LNCaP clone FGC (cell line): ENCODE results near the gene SORBS1.

Experiments
- DNase-seq: peaks from one replicate; pipeline ENCODE4 v3.0.0-alpha.2; 2011; ENCODE audit warnings: low read depth
- H3K4me3 ChIP-seq: 2 replicates; pipeline ENCODE4 v1.5.1; 2011; ENCODE audit warnings: mild to moderate bottlenecking, low read depth, low read length, control low read depth
- CTCF ChIP-seq: IDR thresholded peaks from 2 replicates; pipeline ENCODE4 v1.5.1; 2012; ENCODE audit warnings: mild to moderate bottlenecking; ENCODE audit not compliant: control insufficient read depth, insufficient read depth; ENCODE audit errors: extremely low read depth

The SORBS1 gene

DNA sequence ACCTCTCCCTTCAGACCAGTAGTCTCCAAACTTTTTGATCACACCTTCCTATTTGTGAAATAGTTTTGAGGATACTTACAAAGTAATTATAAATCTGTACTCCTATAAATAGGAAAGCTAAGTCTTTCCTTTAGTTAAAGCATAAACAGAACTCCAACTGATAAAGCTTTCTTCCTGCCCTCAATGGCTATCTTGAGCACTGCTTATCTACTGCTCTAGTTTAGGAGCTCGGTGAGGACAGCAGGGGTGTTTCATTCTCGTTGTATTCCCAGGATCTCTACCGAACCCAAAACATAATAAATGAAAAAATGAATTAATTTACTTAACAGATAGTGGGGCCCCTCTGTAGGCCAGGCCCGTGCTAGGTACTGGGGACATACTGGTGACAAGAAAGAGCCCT lies 17.7 kb downstream of the SORBS1 start:
- H3K4me3 ChIP-seq = no peak overlapping the region
- DNase-seq = no peak
- TF ChIP-seq CTCF = no peak

DNA sequence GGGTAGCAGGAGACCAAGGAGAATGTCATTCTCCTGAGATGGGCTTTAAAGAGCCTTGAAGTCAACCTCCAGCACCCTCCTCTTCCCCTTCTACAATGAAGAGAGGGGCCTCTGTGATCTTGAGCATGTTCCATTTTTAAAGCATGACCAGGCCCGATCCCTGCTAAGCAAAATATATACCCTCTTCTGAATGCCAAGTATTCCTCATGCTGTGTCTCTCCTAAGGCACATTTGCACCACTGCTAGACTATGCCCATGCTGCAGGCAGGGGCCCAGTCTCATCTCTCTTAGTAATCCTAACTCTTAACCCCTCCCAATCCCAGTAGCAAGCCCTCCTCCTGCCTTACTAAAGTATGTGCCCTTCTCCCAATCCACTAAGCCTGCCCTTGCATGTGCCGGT lies 18.4 kb downstream of the SORBS1 start:
- no peak for TF ChIP-seq CTCF
- H3K4me3 ChIP-seq = no peak overlapping the region
- no peak for DNase-seq

DNA sequence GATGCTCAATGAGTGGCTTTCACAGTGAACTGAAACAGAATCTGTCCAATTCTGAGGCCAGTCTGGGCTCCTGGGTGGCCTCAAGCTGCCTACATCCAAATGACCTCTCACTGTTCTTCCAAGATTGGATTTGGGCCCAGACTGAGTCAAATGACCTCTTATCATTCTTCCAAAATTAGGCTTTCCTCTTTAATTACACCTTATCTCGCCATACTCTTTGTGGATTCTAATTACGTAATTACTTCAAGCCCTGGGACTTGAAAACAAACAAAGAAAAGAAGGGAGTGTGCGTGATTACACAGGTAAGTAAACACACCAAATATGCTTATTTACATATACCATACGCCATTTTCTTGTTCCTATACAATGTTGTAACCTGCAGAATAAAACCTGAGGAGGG lies 18.8 kb downstream of the SORBS1 start:
- peak; percentile 59 for DNase-seq
- H3K4me3 ChIP-seq = no peak overlapping the region
- TF ChIP-seq CTCF = no peak

- no peak for TF ChIP-seq CTCF
- DNase-seq = no peak
- H3K4me3 ChIP-seq = no peak overlapping the region
These were observed 20.6 kb downstream of the SORBS1 start for GRCh38 chr10:95540514-95541052.

- H3K4me3 ChIP-seq = no peak overlapping the region
- no peak for TF ChIP-seq CTCF
- no peak for DNase-seq
These were observed 21.4 kb downstream of the SORBS1 start for GRCh38 chr10:95539560-95540284.

GRCh38 chr10:95538412-95538811 lies 22.8 kb downstream of the SORBS1 start:
- no peak for TF ChIP-seq CTCF

DNA sequence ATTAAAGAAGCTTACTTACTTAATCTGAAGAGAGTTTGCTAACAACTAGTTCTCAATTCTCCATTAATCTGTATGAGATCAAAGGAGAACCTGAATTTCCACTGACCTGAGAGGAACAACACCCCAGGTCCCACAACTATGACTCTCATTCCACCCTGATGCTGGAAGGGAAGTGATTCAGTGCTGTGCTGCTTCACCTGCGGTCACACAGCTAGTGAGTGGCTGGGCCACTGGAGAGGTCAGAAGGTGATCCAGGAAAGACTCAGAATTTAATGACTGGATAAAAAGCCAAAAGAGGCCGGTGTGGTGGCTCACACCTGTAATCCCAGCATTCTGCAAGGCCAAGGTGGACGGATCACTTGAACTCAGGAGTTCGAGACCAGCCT lies 23.6 kb downstream of the SORBS1 start:
- DNase-seq = no peak
- TF ChIP-seq CTCF = no peak
- no peak overlapping the region for H3K4me3 ChIP-seq

More at GRCh38 chr10:95538412-95538811, 22.8 kb downstream of the SORBS1 start:
- no peak overlapping the region for H3K4me3 ChIP-seq
- no peak for DNase-seq
